ENCODE measurements around the gene INPP5D. TPM values are rescaled to one million over a fixed set of nuclear protein-coding genes. Genes with fewer than 3 reads are reported as not detected.

INPP5D gene
- polyA plus RNA-seq, 2 of the 4 experiments (the other 2 are of a cell fraction): 0.26 to 0.53 TPM

DNA sequence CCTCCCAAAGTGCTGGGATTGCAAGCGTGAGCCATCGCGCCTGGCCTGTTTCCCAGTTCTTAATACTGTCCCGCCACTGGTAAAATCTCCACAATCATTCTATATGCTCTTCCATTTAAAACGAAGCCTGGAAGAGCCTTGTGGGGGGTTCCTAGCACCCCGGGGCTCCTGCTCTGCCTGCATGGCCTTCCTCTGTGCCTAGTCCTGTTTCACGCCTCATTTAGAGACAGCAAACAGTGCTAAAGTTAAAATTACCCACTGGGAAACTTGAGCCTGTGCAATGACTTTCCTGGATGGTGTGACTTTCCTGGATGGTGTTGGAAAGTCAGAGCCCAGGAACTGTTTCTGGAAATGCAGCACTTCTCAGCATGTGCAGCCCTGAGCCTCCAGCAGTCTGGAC lies 55.0 kb downstream of the INPP5D start:
- Histone ChIP-seq H3K4me3 (no peak overlapping the region), H3K4me1 (no peaks in the 10 kb centered on the region), H3K4me2 (no peak overlapping the region), H3K27ac (no peak overlapping the region), H3K9me3 (no peaks in the 10 kb centered on the region)
- no peak for ATAC-seq
- FAIRE-seq: no peak
- no peak for DNase-seq (ENCODE audit: low read depth in 1 of 2, low spot score in 1 of 2)
- ChIA-PET POLR2A (no interaction called here), CTCF (interaction anchor here (0.5 to 0.9 kb wide), 2 partner anchors 61 to 1411 kb away, joined by 3 to 4 read pairs; no protein-coding TSS in a partner anchor)
- 72% methylated on average over 7 of the region's 7 CpGs for WGBS (ENCODE audit: missing lambda C conversion rate)
- TF ChIP-seq CHD2 (IDR thresholded peaks at IDR 0.05; ENCODE audit: low read length, partially characterized antibody) (no peak), CEBPB (IDR thresholded peaks at IDR 0.05) (no peak), ZNF302 (CRISPR knock-in tag; IDR thresholded peaks at IDR 0.05) (no peak), PHF8 (IDR thresholded peaks at IDR 0.05; ENCODE audit: borderline replicate concordance, low read depth) (no peak), GATA3 (IDR thresholded peaks at IDR 0.05; ENCODE audit: borderline replicate concordance) (no peak), ZSCAN20 (CRISPR knock-in tag; IDR thresholded peaks at IDR 0.05) (no peak), FOSL2 (IDR thresholded peaks at IDR 0.05) (no peak), FOSL2 (CRISPR knock-in tag; IDR thresholded peaks at IDR 0.05) (no peak), JUNB (IDR thresholded peaks at IDR 0.05) (no peak), FOXS1 (CRISPR knock-in tag; IDR thresholded peaks at IDR 0.05) (no peak), KDM5A (IDR thresholded peaks at IDR 0.05) (no peak), HOXB5 (CRISPR knock-in tag; IDR thresholded peaks at IDR 0.05) (no peak)
- TF ChIP-seq, protein P1, sequence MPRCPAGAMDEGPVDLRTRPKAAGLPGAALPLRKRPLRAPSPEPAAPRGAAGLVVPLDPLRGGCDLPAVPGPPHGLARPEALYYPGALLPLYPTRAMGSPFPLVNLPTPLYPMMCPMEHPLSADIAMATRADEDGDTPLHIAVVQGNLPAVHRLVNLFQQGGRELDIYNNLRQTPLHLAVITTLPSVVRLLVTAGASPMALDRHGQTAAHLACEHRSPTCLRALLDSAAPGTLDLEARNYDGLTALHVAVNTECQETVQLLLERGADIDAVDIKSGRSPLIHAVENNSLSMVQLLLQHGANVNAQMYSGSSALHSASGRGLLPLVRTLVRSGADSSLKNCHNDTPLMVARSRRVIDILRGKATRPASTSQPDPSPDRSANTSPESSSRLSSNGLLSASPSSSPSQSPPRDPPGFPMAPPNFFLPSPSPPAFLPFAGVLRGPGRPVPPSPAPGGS (IDR thresholded peaks at IDR 0.05): no peak
- TF ChIP-seq, protein P2, sequence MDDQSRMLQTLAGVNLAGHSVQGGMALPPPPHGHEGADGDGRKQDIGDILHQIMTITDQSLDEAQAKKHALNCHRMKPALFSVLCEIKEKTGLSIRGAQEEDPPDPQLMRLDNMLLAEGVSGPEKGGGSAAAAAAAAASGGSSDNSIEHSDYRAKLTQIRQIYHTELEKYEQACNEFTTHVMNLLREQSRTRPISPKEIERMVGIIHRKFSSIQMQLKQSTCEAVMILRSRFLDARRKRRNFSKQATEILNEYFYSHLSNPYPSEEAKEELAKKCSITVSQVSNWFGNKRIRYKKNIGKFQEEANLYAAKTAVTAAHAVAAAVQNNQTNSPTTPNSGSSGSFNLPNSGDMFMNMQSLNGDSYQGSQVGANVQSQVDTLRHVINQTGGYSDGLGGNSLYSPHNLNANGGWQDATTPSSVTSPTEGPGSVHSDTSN (IDR thresholded peaks at IDR 0.05): no peak
- TF ChIP-seq, protein P3, sequence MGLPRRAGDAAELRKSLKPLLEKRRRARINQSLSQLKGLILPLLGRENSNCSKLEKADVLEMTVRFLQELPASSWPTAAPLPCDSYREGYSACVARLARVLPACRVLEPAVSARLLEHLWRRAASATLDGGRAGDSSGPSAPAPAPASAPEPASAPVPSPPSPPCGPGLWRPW (IDR thresholded peaks at IDR 0.05): no peak
- TF ChIP-seq, protein P4, sequence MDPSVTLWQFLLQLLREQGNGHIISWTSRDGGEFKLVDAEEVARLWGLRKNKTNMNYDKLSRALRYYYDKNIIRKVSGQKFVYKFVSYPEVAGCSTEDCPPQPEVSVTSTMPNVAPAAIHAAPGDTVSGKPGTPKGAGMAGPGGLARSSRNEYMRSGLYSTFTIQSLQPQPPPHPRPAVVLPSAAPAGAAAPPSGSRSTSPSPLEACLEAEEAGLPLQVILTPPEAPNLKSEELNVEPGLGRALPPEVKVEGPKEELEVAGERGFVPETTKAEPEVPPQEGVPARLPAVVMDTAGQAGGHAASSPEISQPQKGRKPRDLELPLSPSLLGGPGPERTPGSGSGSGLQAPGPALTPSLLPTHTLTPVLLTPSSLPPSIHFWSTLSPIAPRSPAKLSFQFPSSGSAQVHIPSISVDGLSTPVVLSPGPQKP (IDR thresholded peaks at IDR 0.05; ENCODE audit: low read depth, low read length): no peak
- TF ChIP-seq, protein P5, sequence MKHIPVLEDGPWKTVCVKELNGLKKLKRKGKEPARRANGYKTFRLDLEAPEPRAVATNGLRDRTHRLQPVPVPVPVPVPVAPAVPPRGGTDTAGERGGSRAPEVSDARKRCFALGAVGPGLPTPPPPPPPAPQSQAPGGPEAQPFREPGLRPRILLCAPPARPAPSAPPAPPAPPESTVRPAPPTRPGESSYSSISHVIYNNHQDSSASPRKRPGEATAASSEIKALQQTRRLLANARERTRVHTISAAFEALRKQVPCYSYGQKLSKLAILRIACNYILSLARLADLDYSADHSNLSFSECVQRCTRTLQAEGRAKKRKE (CRISPR knock-in tag; IDR thresholded peaks at IDR 0.05; ENCODE audit: low read depth): no peak
- TF ChIP-seq, protein P6, sequence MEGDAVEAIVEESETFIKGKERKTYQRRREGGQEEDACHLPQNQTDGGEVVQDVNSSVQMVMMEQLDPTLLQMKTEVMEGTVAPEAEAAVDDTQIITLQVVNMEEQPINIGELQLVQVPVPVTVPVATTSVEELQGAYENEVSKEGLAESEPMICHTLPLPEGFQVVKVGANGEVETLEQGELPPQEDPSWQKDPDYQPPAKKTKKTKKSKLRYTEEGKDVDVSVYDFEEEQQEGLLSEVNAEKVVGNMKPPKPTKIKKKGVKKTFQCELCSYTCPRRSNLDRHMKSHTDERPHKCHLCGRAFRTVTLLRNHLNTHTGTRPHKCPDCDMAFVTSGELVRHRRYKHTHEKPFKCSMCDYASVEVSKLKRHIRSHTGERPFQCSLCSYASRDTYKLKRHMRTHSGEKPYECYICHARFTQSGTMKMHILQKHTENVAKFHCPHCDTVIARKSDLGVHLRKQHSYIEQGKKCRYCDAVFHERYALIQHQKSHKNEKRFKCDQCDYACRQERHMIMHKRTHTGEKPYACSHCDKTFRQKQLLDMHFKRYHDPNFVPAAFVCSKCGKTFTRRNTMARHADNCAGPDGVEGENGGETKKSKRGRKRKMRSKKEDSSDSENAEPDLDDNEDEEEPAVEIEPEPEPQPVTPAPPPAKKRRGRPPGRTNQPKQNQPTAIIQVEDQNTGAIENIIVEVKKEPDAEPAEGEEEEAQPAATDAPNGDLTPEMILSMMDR (IDR thresholded peaks at IDR 0.05): no peak
- TF ChIP-seq, protein P7, sequence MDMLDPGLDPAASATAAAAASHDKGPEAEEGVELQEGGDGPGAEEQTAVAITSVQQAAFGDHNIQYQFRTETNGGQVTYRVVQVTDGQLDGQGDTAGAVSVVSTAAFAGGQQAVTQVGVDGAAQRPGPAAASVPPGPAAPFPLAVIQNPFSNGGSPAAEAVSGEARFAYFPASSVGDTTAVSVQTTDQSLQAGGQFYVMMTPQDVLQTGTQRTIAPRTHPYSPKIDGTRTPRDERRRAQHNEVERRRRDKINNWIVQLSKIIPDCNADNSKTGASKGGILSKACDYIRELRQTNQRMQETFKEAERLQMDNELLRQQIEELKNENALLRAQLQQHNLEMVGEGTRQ (IDR thresholded peaks at IDR 0.05): no peak

DNA sequence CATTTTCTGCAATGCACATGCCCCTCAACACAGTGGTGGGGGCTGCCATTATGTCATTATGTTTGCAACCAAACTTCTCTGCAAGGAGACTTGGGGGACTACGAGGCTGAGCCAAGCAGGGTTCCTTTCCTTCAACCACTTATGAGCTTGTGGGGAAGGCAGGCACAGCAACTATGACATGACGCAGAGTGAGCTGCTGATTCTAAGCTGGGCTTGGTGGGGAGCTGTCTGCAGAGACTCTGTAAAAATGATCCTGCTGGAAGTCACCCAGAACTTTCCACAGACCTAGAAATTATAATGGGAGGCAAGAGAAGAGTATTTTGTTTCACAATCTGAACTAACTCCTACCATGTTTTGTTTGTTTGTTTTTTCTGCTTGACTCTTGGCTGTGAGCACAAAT lies 55.6 kb downstream of the INPP5D start:
- WGBS (ENCODE audit: missing lambda C conversion rate): 59% methylated on average over 2 of the region's 2 CpGs
- no peak overlapping the region for H3K4me3 ChIP-seq
- FAIRE-seq: no peak
- H3K27ac ChIP-seq: no peak overlapping the region
- DNase-seq (ENCODE audit: low read depth in 1 of 2, low spot score in 1 of 2): no peak
- POLR2A ChIA-PET: no interaction called here
- H3K4me1 ChIP-seq: no peaks in the 10 kb centered on the region
- H3K9me3 ChIP-seq: no peaks in the 10 kb centered on the region
- H3K4me2 ChIP-seq: no peak overlapping the region
- CTCF ChIA-PET: interaction anchor here (0.5 to 0.9 kb wide), 3 partner anchors 55 to 1410 kb away, joined by 3 to 4 read pairs (median 3); no protein-coding TSS in a partner anchor
- ATAC-seq: no peak
- TF ChIP-seq HOXB5 (CRISPR knock-in tag; IDR thresholded peaks at IDR 0.05) (no peak), GATA3 (IDR thresholded peaks at IDR 0.05; ENCODE audit: borderline replicate concordance) (no peak), FOSB (CRISPR knock-in tag; IDR thresholded peaks at IDR 0.05) (no peak), EP300 (IDR thresholded peaks at IDR 0.05) (no peak), RAD21 (conservative IDR thresholded peaks at IDR 0.05 in 1 of 2, IDR thresholded peaks at IDR 0.05 in 1 of 2) (no peak), KDM5A (IDR thresholded peaks at IDR 0.05) (no peak), CHD4 (IDR thresholded peaks at IDR 0.05; ENCODE audit: borderline replicate concordance) (no peak), CBX8 (IDR thresholded peaks at IDR 0.05) (no peak), POLR2A (IDR thresholded peaks at IDR 0.05; ENCODE audit: low read length) (no peak), HOXA7 (CRISPR knock-in tag; IDR thresholded peaks at IDR 0.05) (no peak), JUNB (IDR thresholded peaks at IDR 0.05) (no peak), RNF2 (IDR thresholded peaks at IDR 0.05; ENCODE audit: borderline replicate concordance, low read depth) (no peak), CHD2 (IDR thresholded peaks at IDR 0.05; ENCODE audit: low read length, partially characterized antibody) (no peak), NR3C1 (IDR thresholded peaks at IDR 0.05) (no peak), RFX5 (IDR thresholded peaks at IDR 0.05) (no peak), TP53 (CRISPR knock-in tag; IDR thresholded peaks at IDR 0.05) (no peak)
- TF ChIP-seq, protein P8, sequence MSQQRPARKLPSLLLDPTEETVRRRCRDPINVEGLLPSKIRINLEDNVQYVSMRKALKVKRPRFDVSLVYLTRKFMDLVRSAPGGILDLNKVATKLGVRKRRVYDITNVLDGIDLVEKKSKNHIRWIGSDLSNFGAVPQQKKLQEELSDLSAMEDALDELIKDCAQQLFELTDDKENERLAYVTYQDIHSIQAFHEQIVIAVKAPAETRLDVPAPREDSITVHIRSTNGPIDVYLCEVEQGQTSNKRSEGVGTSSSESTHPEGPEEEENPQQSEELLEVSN (IDR thresholded peaks at IDR 0.05; ENCODE audit: borderline replicate concordance, low read depth): no peak
- TF ChIP-seq, protein P9, sequence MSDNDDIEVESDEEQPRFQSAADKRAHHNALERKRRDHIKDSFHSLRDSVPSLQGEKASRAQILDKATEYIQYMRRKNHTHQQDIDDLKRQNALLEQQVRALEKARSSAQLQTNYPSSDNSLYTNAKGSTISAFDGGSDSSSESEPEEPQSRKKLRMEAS (IDR thresholded peaks at IDR 0.05): no peak

Measured in A549 (cell line).